ENCODE results near the gene NMT2.

NMT2 gene

DNA sequence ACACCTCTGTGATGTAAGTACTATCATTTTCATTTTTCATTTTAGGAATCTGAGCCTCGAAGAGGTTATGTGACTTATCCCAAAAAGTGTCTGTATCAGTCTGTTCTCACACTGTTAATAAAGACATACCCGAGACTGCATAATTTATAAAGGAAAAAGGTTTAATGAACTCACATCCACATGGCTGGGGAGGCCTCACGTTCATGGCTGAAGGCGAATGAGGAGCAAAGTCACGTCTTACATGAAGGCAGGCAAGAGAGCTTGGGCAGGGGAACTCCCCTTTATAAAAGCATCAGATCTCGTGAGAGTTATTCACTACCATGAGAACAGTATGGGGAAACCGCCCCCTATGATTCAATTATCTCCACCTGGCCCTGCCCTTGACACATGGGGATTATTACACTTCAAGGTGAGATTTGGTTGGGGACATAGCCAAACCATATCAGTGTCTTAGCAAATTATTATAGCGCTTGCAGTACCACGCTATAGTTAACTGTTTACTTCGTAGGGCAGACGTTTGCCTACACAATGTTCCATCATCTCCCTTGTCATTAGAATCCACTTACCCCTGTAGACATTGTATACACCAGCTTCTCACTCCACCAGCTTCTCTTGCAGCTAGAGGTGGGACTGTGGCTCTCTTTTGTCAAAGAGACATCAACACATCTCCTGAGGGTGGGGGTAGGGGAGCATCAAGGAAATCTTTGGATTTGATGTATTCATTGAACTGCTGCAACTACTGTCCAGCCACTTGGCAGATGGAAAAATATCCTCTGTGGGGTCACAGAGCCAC, 15.4 kb upstream of the NMT2 start:
- in situ Hi-C loops (cut with HindIII; ENCODE audit: low pct_ligation_motif_present, low sequenced_read_pairs) = no loop called here
- no peak for DNase-seq
- no peak overlapping the region for H3K4me3 ChIP-seq (ENCODE audit: low read depth, low read length)
- TF ChIP-seq, protein P1, sequence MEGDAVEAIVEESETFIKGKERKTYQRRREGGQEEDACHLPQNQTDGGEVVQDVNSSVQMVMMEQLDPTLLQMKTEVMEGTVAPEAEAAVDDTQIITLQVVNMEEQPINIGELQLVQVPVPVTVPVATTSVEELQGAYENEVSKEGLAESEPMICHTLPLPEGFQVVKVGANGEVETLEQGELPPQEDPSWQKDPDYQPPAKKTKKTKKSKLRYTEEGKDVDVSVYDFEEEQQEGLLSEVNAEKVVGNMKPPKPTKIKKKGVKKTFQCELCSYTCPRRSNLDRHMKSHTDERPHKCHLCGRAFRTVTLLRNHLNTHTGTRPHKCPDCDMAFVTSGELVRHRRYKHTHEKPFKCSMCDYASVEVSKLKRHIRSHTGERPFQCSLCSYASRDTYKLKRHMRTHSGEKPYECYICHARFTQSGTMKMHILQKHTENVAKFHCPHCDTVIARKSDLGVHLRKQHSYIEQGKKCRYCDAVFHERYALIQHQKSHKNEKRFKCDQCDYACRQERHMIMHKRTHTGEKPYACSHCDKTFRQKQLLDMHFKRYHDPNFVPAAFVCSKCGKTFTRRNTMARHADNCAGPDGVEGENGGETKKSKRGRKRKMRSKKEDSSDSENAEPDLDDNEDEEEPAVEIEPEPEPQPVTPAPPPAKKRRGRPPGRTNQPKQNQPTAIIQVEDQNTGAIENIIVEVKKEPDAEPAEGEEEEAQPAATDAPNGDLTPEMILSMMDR (IDR thresholded peaks at IDR 0.05; ENCODE audit: low read depth, low read length, missing control alignments) = no peak
- H3K36me3 ChIP-seq (replicated peaks) = no peaks in the 10 kb centered on the region
- H3K27ac ChIP-seq = no peak overlapping the region
- no peaks in the 10 kb centered on the region for H3K27me3 ChIP-seq (replicated peaks)

DNA sequence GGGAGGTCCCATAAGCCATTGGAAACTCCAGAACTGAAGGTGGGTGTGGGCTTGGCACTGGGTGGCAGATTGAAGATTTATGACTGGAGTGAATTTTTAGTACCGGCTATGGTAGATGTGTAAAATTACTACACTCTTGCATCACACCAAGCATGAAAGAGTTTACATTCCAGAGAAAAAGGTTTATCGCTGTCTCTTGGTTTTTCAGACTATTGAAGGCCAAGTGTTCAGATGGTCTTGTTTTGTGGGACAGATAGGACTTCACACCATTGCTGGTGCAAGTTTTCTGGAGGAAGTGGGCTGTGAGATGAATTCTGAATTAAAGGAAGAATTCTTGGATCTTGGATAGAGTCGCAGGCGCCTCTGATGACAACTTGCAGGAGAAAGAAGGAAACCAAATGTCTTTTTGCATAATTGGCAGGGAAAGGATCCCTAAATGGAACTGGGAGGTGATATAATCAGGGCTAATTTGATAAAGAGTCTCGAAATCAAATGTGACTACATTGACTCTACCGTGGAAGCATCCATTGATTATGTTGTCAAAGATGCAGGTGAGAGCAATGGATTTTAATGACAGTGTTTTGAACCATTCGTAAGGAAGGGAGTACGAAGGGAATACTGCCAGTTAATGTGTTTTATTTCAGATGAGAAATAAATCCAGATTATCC, 14.2 kb upstream of the NMT2 start:
- H3K4me3 ChIP-seq (ENCODE audit: low read depth, low read length) = no peak overlapping the region
- no peak overlapping the region for H3K27ac ChIP-seq
- H3K36me3 ChIP-seq (replicated peaks) = no peaks in the 10 kb centered on the region
- TF ChIP-seq, protein P1 (IDR thresholded peaks at IDR 0.05; ENCODE audit: low read depth, low read length, missing control alignments) = no peak
- DNase-seq = no peak
- H3K27me3 ChIP-seq (replicated peaks) = no peaks in the 10 kb centered on the region
- in situ Hi-C loops (cut with HindIII; ENCODE audit: low pct_ligation_motif_present, low sequenced_read_pairs) = no loop called here

- Histone ChIP-seq H3K36me3 (replicated peaks) (no peaks in the 10 kb centered on the region), H3K27me3 (replicated peaks) (no peaks in the 10 kb centered on the region), H3K4me3 (ENCODE audit: low read depth, low read length) (no peak overlapping the region), H3K27ac (no peak overlapping the region)
- TF ChIP-seq, protein P1 (IDR thresholded peaks at IDR 0.05; ENCODE audit: low read depth, low read length, missing control alignments) = no peak
- in situ Hi-C loops (cut with HindIII; ENCODE audit: low pct_ligation_motif_present, low sequenced_read_pairs) = no loop called here
- no peak for DNase-seq
Observed at GRCh38 chr10:15181576-15182156, 13.2 kb upstream of the NMT2 start.

DNA sequence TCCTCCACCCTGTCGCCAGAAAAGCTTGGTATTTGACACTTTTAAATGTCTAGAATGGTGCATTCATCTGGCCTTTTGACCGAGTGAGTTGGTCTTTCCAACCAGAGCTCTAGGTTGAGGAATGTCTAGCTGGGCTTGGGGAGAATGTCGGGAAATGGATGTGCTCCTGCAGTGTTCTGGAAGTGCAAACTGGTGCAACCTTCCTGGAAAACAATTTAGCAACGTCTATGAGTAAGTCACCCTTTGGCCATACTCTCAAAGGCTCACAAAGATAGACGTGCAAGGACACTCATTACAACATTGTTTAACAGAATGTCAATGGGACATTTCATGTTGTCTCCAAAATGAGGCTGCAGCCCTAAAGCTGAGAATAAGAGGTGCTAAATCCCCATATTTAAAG, 12.2 kb upstream of the NMT2 start:
- no peak for DNase-seq
- Histone ChIP-seq H3K4me3 (ENCODE audit: low read depth, low read length) (no peak overlapping the region), H3K27me3 (replicated peaks) (no peaks in the 10 kb centered on the region), H3K27ac (no peak overlapping the region), H3K36me3 (replicated peaks) (no peaks in the 10 kb centered on the region)
- TF ChIP-seq, protein P1 (IDR thresholded peaks at IDR 0.05; ENCODE audit: low read depth, low read length, missing control alignments) = no peak
- in situ Hi-C loops (cut with HindIII; ENCODE audit: low pct_ligation_motif_present, low sequenced_read_pairs) = no loop called here

GRCh38 chr10:15176269-15176668, 7.8 kb upstream of the NMT2 start:
- no peak for DNase-seq
- Histone ChIP-seq H3K36me3 (replicated peaks) (no peaks in the 10 kb centered on the region), H3K27me3 (replicated peaks) (no peaks in the 10 kb centered on the region), H3K4me3 (ENCODE audit: low read depth, low read length) (no peak overlapping the region), H3K27ac (no peak overlapping the region)
- TF ChIP-seq, protein P1 (IDR thresholded peaks at IDR 0.05; ENCODE audit: low read depth, low read length, missing control alignments) = no peak
- in situ Hi-C loops (cut with HindIII; ENCODE audit: low pct_ligation_motif_present, low sequenced_read_pairs) = no loop called here

All from brain microvascular endothelial cell (primary cell).